ENCODE results near the gene ATP5MK. TPM values are rescaled to one million over a fixed set of nuclear protein-coding genes. Genes with fewer than 3 reads are reported as not detected.

Gene ATP5MK
- total and polyA plus RNA-seq, 9 donors: 133 to 386 (median 193) TPM

DNA sequence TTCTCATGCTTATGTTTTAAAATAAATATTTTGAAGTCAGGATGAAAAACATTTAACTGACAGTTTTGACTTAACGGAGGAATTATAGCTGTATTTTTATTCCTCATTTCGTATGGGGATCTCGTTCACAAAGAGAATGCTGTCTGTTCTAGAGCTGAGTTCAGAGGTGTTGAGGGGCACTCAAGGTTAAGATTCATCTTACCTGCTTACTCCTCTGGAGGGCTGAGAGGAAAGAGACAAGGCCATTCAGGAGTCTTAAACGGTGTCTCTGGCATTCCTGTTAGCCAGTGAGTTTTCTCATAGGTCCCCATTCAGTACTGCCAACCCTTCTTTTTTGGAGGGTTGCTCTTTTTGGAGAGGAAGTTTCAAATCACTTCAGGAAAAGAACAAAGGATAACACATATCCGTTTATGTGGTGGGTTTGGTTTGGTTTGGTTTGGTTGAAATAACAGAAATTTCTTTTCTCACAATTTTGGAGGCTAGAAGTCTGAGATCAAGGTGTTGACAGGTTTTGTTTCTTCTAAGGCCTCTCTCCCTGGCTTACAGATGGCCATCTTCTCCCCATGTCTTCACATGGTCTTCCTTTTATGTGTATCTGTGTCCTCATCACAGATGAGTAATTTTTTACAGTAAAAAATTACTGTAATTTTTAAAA lies 32.8 kb upstream of the ATP5MK start:
- Histone ChIP-seq H3K9me3 (no peaks in the 10 kb centered on the region), H3K4me3 (no peak overlapping the region), H3K27me3 (no peaks in the 10 kb centered on the region), H3K4me1 (ENCODE audit: insufficient read depth) (peaks cover 15% of the 10 kb centered on the region), H3K36me3 (no peaks in the 10 kb centered on the region), H3K27ac (no peak overlapping the region)
- TF ChIP-seq, protein P1, sequence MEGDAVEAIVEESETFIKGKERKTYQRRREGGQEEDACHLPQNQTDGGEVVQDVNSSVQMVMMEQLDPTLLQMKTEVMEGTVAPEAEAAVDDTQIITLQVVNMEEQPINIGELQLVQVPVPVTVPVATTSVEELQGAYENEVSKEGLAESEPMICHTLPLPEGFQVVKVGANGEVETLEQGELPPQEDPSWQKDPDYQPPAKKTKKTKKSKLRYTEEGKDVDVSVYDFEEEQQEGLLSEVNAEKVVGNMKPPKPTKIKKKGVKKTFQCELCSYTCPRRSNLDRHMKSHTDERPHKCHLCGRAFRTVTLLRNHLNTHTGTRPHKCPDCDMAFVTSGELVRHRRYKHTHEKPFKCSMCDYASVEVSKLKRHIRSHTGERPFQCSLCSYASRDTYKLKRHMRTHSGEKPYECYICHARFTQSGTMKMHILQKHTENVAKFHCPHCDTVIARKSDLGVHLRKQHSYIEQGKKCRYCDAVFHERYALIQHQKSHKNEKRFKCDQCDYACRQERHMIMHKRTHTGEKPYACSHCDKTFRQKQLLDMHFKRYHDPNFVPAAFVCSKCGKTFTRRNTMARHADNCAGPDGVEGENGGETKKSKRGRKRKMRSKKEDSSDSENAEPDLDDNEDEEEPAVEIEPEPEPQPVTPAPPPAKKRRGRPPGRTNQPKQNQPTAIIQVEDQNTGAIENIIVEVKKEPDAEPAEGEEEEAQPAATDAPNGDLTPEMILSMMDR (IDR thresholded peaks at IDR 0.05): no peak
- TF ChIP-seq POLR2A (IDR thresholded peaks at IDR 0.05): no peak
- no peak for TF ChIP-seq EP300 (IDR thresholded peaks at IDR 0.05)
- 45 to 69% (median 57%) methylated on average over 5 of the region's 5 CpGs for WGBS, 3 donors
- intact Hi-C loops (cut with DNase I): no loop called here
- DNase-seq: no peak

DNA sequence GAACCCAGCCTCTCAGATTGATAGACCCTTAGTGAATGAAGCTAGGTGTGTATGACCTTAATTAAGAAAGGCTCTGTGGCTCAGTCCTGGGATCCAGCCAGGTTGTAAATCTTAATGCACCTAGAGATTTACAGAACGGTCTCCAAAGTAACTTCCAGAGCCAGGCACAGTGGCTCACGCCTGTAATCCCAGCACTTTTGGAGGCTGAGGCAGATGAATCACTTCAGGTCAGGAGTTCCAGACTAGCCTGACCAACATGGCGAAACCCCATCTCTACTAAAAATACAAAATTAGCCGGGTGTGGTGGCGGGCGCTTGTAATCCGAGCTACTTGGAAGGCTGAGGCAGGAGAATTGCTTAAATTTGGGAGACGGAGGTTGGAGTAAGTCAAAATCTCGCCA lies 31.6 kb upstream of the ATP5MK start:
- H3K36me3 ChIP-seq: no peaks in the 10 kb centered on the region
- H3K4me1 ChIP-seq (ENCODE audit: insufficient read depth): peaks cover 8% of the 10 kb centered on the region
- 89 to 94% (median 93%) methylated on average over 9 of the region's 9 CpGs for WGBS, 3 donors
- H3K27ac ChIP-seq: no peak overlapping the region
- DNase-seq: no peak
- H3K27me3 ChIP-seq: no peaks in the 10 kb centered on the region
- intact Hi-C loops (cut with DNase I): no loop called here
- no peaks in the 10 kb centered on the region for H3K9me3 ChIP-seq
- TF ChIP-seq EP300 (IDR thresholded peaks at IDR 0.05): no peak
- TF ChIP-seq POLR2A (IDR thresholded peaks at IDR 0.05): no peak
- TF ChIP-seq, protein P1 (IDR thresholded peaks at IDR 0.05): no peak
- H3K4me3 ChIP-seq: no peak overlapping the region

DNA sequence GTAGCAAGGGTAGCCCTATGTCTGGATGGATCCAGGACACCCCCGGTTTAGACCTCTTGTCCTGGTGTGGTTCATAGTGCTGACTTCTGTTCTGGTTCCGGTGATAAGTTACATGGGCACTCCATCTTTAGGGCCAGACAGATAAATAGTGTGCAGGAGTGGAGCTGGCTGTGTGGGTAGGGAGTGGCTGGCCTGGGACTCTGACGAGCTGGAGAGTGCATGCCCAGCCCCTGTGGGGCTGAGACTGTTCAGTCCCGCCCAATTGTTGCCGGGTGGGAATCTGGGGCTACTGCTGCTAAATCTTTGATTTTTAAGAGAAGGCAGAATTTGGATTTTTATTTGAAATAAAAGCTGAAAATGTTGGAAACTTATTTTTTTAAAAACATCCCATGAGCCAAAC lies 27.5 kb upstream of the ATP5MK start:
- Histone ChIP-seq H3K4me1 (ENCODE audit: insufficient read depth) (no peaks in the 10 kb centered on the region), H3K9me3 (no peaks in the 10 kb centered on the region), H3K4me3 (no peak overlapping the region), H3K36me3 (no peaks in the 10 kb centered on the region), H3K27me3 (no peaks in the 10 kb centered on the region), H3K27ac (no peak overlapping the region)
- TF ChIP-seq POLR2A (IDR thresholded peaks at IDR 0.05) (no peak), EP300 (IDR thresholded peaks at IDR 0.05) (no peak)
- TF ChIP-seq, protein P1 (IDR thresholded peaks at IDR 0.05): no peak
- WGBS, 3 donors: 87 to 93% (median 88%) methylated on average over 5 of the region's 5 CpGs
- DNase-seq: no peak
- intact Hi-C loops (cut with DNase I): no loop called here

DNA sequence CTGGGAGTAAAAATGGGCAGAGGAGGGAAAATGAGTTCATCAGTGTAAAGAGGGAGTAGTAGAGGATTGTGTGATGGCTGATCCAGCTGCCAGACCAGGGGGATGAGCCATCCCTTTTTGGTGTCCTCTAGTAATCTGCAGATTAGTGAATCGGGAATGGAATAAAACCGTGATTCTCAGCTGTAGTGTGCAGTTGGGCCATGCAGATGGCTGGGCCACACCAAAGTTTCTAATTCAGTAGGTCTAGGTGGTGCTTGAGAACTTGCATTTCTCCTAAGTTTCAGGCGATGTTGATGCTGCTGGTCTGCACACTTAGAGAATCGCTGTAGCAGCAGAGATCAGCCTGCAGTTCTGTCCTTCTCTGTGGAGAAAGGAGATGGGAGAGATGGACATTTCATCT lies 22.8 kb upstream of the ATP5MK start:
- H3K4me1 ChIP-seq (ENCODE audit: insufficient read depth): no peaks in the 10 kb centered on the region
- H3K4me3 ChIP-seq: no peak overlapping the region
- H3K9me3 ChIP-seq: no peaks in the 10 kb centered on the region
- TF ChIP-seq POLR2A (IDR thresholded peaks at IDR 0.05) (no peak), EP300 (IDR thresholded peaks at IDR 0.05) (no peak)
- TF ChIP-seq, protein P1 (IDR thresholded peaks at IDR 0.05): no peak
- H3K27me3 ChIP-seq: no peaks in the 10 kb centered on the region
- no peaks in the 10 kb centered on the region for H3K36me3 ChIP-seq
- 82 to 90% (median 88%) methylated on average over 4 of the region's 4 CpGs for WGBS, 3 donors
- H3K27ac ChIP-seq: no peak overlapping the region
- no peak for DNase-seq
- intact Hi-C loops (cut with DNase I): loop anchor here in 3 of 4 donors (1.0 to 10.0 kb wide), 6 partner anchors 28 to 266 kb away; partner anchors contain the start of gene CALHM3 (in 1 of the 3)

Data from ovary (tissue), 9 donors.